Neural cell (in vitro differentiated cells): ENCODE results near the gene MIEF1. TPM values are rescaled to one million over a fixed set of nuclear protein-coding genes. Genes with fewer than 3 reads are reported as not detected.
A peak's percentile ranks its signal among the peaks of the same experiment; 100 is the strongest.

Experiments
- H2AFZ ChIP-seq: fragments of 200-600, 300-800 bp; sonication (generic), shearing (Covaris generic); 2 replicates; pipeline ENCODE4 v1.6.0; 2014; ENCODE audit warnings: low read depth, mild to moderate bottlenecking, antibody characterized with exemption, low read length, moderate library complexity
- H3F3A ChIP-seq: fragments of 200-600 bp; shearing (Covaris generic); 2 replicates; pipeline ENCODE4 v1.6.1; 2016; ENCODE audit warnings: mild to moderate bottlenecking, moderate library complexity, mixed read lengths, antibody characterized with exemption, low read length; ENCODE audit not compliant: insufficient read depth, poor library complexity, severe bottlenecking
- H3K27ac ChIP-seq: fragments of 200-600, 300-800 bp; sonication (generic), shearing (Covaris generic); 2 replicates; pipeline ENCODE4 v1.5.1; 2014; ENCODE audit warnings: mild to moderate bottlenecking, low read length, moderate library complexity
- H3K27me3 ChIP-seq: fragments of 300-800, 200-600 bp; sonication (generic), shearing (Covaris generic); 2 replicates; pipeline ENCODE4 v1.6.0; 2014; ENCODE audit warnings: mild to moderate bottlenecking, low read depth, low read length, moderate library complexity; ENCODE audit not compliant: insufficient read depth
- H3K36me3 ChIP-seq: fragments of 300-800, 200-600 bp; sonication (generic), shearing (Covaris generic); 2 replicates; pipeline ENCODE4 v1.5.1; 2014; ENCODE audit warnings: mild to moderate bottlenecking, antibody characterized with exemption, low read length, moderate library complexity; ENCODE audit not compliant: insufficient read depth
- H3K4me2 ChIP-seq: fragments of 300-800, 200-600 bp; sonication (generic), shearing (Covaris generic); 2 replicates; pipeline ENCODE4 v1.6.0; 2014; ENCODE audit warnings: mild to moderate bottlenecking, low read length
- H3K4me3 ChIP-seq: fragments of 300-800, 200-600 bp; sonication (generic), shearing (Covaris generic); 2 replicates; pipeline ENCODE4 v1.5.1; 2014; ENCODE audit warnings: mild to moderate bottlenecking, low read length, moderate library complexity
- H3K79me2 ChIP-seq: fragments of 200-600 bp; shearing (Covaris generic); replicated peaks from 2 replicates; pipeline ENCODE4 v1.6.0; 2014; ENCODE audit warnings: mild to moderate bottlenecking, low read length, moderate library complexity; ENCODE audit not compliant: insufficient read depth
- H3K9ac ChIP-seq: fragments of 300-800, 200-600 bp; sonication (generic), shearing (Covaris generic); 2 replicates; pipeline ENCODE4 v1.6.1; 2016; ENCODE audit warnings: mild to moderate bottlenecking, low read length, mixed read lengths
- H3K9me2 ChIP-seq: fragments of 200-600 bp; shearing (Covaris generic); 2 replicates; pipeline ENCODE4 v1.6.1; 2016; ENCODE audit warnings: mild to moderate bottlenecking, low read length, mixed read lengths; ENCODE audit not compliant: insufficient read depth
- H3K9me3 ChIP-seq: fragments of 200-600, 300-800 bp; sonication (generic), shearing (Covaris generic); 2 replicates; pipeline ENCODE4 v1.6.1; 2016; ENCODE audit warnings: mild to moderate bottlenecking, mixed run types, low read length, moderate library complexity, mixed read lengths
- H4K20me1 ChIP-seq: fragments of 200-600 bp; shearing (Covaris generic); 2 replicates; pipeline ENCODE4 v1.6.1; 2016; ENCODE audit warnings: mild to moderate bottlenecking, mixed run types; ENCODE audit not compliant: insufficient read depth
- EZH2 ChIP-seq: fragments of 200-600, 300-800 bp; shearing (Covaris generic), sonication (generic); IDR thresholded peaks from 2 replicates; pipeline ENCODE4 v1.6.1; 2014; ENCODE audit warnings: antibody characterized with exemption, low read length, borderline replicate concordance, mild to moderate bottlenecking; ENCODE audit not compliant: insufficient read depth, poor library complexity, severe bottlenecking
- MXI1 ChIP-seq: fragments of 450-650 bp; conservative IDR thresholded peaks from 2 replicates; pipeline ENCODE4 v1.6.1; 2014; ENCODE audit warnings: antibody characterized with exemption, mild to moderate bottlenecking; ENCODE audit not compliant: poor library complexity, severe bottlenecking
- REST ChIP-seq: IDR thresholded peaks from 2 replicates; pipeline ENCODE4 v1.6.1; 2012; ENCODE audit warnings: borderline replicate concordance
- SMC3 ChIP-seq: fragments of 450-650 bp; conservative IDR thresholded peaks from 2 replicates; pipeline ENCODE4 v1.6.1; 2014; ENCODE audit warnings: antibody characterized with exemption, mild to moderate bottlenecking, moderate library complexity; ENCODE audit not compliant: poor library complexity
- TAF1 ChIP-seq: IDR thresholded peaks from 2 replicates; pipeline ENCODE4 v1.6.1; 2012; ENCODE audit warnings: low read depth
- polyA plus RNA-seq: library from polyadenylated mRNA; depleted of rRNA; stranded (reverse); fragments of >200 nt; gene quantifications from 2 replicates; pipeline ENCODE4 v1.2.3, GENCODE V29; 2014

The MIEF1 gene
- polyA plus RNA-seq, 1 donor from 2014 or later, result 19.8 TPM

- no peak for TF ChIP-seq MXI1
- Histone ChIP-seq H4K20me1 (no peaks in the 10 kb centered on the region), H3K9me3 (no peaks in the 10 kb centered on the region), H3K4me2 (no peak overlapping the region), H3K9ac (no peak overlapping the region), H3K9me2 (no peaks in the 10 kb centered on the region), H3K27me3 (peaks cover 47% of the 10 kb centered on the region), H3F3A (no peaks in the 10 kb centered on the region), H3K27ac (no peak overlapping the region), H2AFZ (no peak overlapping the region), H3K79me2 (no peaks in the 10 kb centered on the region), H3K4me3 (peak overlapping the region; percentile 56), H3K36me3 (no peaks in the 10 kb centered on the region)
Measured at GRCh38 chr22:39558950-39559349, 56.9 kb downstream of the MIEF1 start.

GRCh38 chr22:39559456-39560105, 57.5 kb downstream of the MIEF1 start:
- Histone ChIP-seq H3K79me2 (no peaks in the 10 kb centered on the region), H3K9me3 (no peaks in the 10 kb centered on the region), H3K4me3 (no peak overlapping the region), H3F3A (no peaks in the 10 kb centered on the region), H3K4me2 (no peak overlapping the region), H2AFZ (no peak overlapping the region), H3K27ac (no peak overlapping the region), H4K20me1 (no peaks in the 10 kb centered on the region), H3K27me3 (peaks cover 47% of the 10 kb centered on the region), H3K36me3 (no peaks in the 10 kb centered on the region), H3K9ac (no peak overlapping the region), H3K9me2 (no peaks in the 10 kb centered on the region)
- no peak for TF ChIP-seq TAF1
- peak; percentile 18 for TF ChIP-seq SMC3

GRCh38 chr22:39560127-39560526, 58.0 kb downstream of the MIEF1 start:
- H3K79me2 ChIP-seq, result no peaks in the 10 kb centered on the region
- H3K9me2 ChIP-seq, result no peaks in the 10 kb centered on the region
- H3F3A ChIP-seq, result no peaks in the 10 kb centered on the region
- peaks cover 47% of the 10 kb centered on the region for H3K27me3 ChIP-seq
- no peaks in the 10 kb centered on the region for H3K9me3 ChIP-seq
- H3K4me3 ChIP-seq, result no peak overlapping the region
- no peaks in the 10 kb centered on the region for H4K20me1 ChIP-seq
- H3K27ac ChIP-seq, result no peak overlapping the region
- no peak for TF ChIP-seq SMC3
- TF ChIP-seq MXI1, result no peak
- TF ChIP-seq EZH2, result no peak
- TF ChIP-seq REST, result no peak
- no peak for TF ChIP-seq TAF1
- no peak overlapping the region for H3K4me2 ChIP-seq
- H3K9ac ChIP-seq, result no peak overlapping the region
- H2AFZ ChIP-seq, result no peak overlapping the region
- no peaks in the 10 kb centered on the region for H3K36me3 ChIP-seq
